Smooth muscle cell (in vitro differentiated cells): ENCODE measurements around the gene ZRANB1. TPM values are rescaled to one million over a fixed set of nuclear protein-coding genes. Genes with fewer than 3 reads are reported as not detected.

Experiments
- DNase-seq: peaks from one replicate; lab custom pipeline; 2025; ENCODE audit not compliant: unreplicated experiment; lab: John Stamatoyannopoulos, UW
- H2AFZ ChIP-seq: fragments of 200-600 bp; sonication (generic); 2 replicates; pipeline ENCODE4 v1.6.0; 2016; ENCODE audit warnings: antibody characterized with exemption, low read depth, mild to moderate bottlenecking
- H3F3A ChIP-seq: fragments of 200-600 bp; sonication (generic); 2 replicates; pipeline ENCODE4 v1.6.0; 2017; ENCODE audit warnings: antibody characterized with exemption, low read depth
- H3K27ac ChIP-seq: fragments of 200-600 bp; sonication (generic); 2 replicates; pipeline ENCODE4 v1.5.1; 2016; ENCODE audit warnings: low read depth, mild to moderate bottlenecking
- H3K27me3 ChIP-seq: fragments of 200-600 bp; sonication (generic); 2 replicates; pipeline ENCODE4 v1.6.1; 2016; ENCODE audit warnings: low read depth, mild to moderate bottlenecking
- H3K36me3 ChIP-seq: fragments of 200-600 bp; sonication (generic); 2 replicates; pipeline ENCODE4 v1.5.1; 2016; ENCODE audit warnings: low read depth
- H3K4me1 ChIP-seq: fragments of 200-600 bp; sonication (generic); 2 replicates; pipeline ENCODE4 v1.5.1; 2016; ENCODE audit warnings: low read depth
- H3K4me2 ChIP-seq: fragments of 200-600 bp; sonication (generic); 2 replicates; pipeline ENCODE4 v1.6.0; 2016; ENCODE audit warnings: mild to moderate bottlenecking
- H3K4me3 ChIP-seq: fragments of 200-600 bp; sonication (generic); 2 replicates; pipeline ENCODE4 v1.5.1; 2016; ENCODE audit warnings: mild to moderate bottlenecking
- H3K79me2 ChIP-seq: fragments of 200-600 bp; sonication (generic); 2 replicates; pipeline ENCODE4 v1.6.0; 2016; ENCODE audit warnings: low read depth, mild to moderate bottlenecking
- H3K9ac ChIP-seq: fragments of 200-600 bp; sonication (generic); 2 replicates; pipeline ENCODE4 v1.6.0; 2016; ENCODE audit warnings: low read depth
- H3K9me3 ChIP-seq: fragments of 200-600 bp; sonication (generic); replicated peaks from 2 replicates; pipeline ENCODE4 v1.5.1; 2016; ENCODE audit warnings: low read depth
- H4K20me1 ChIP-seq: fragments of 200-600 bp; sonication (generic); 2 replicates; pipeline ENCODE4 v1.6.0; 2016; ENCODE audit warnings: low read depth
- WGBS: methylation state at CpG from one replicate; pipeline ENCODE4 v1.1.7; 2016; ENCODE audit warnings: low lambda C conversion rate; 5-methylcytosine and 5-hydroxymethylcytosine counted together
- polyA plus RNA-seq: library from polyadenylated mRNA; unstranded; fragments of >200 nt; fragmentation: Nextera tagmentation; extraction: Ambion mirVana; gene quantifications from 2 replicates; pipeline ENCODE4 v1.2.1, GENCODE V29; 2016
- total RNA-seq: library from RNA; depleted of rRNA; stranded (reverse); fragments of >200 nt; gene quantifications from 2 replicates; pipeline ENCODE4 v1.2.3, GENCODE V29; 2014
- TF ChIP-seq, protein P1 (sequence below): fragments of 200-600 bp; sonication (generic); IDR thresholded peaks from 2 replicates; pipeline ENCODE4 v1.5.1; 2017; ENCODE audit warnings: borderline replicate concordance, mild to moderate bottlenecking, antibody characterized with exemption; ENCODE audit not compliant: insufficient read depth, poor library complexity, severe bottlenecking

The ZRANB1 gene
- total and polyA plus RNA-seq, 2 experiments from 2014 or later = 7.5 to 24.1 TPM

DNA sequence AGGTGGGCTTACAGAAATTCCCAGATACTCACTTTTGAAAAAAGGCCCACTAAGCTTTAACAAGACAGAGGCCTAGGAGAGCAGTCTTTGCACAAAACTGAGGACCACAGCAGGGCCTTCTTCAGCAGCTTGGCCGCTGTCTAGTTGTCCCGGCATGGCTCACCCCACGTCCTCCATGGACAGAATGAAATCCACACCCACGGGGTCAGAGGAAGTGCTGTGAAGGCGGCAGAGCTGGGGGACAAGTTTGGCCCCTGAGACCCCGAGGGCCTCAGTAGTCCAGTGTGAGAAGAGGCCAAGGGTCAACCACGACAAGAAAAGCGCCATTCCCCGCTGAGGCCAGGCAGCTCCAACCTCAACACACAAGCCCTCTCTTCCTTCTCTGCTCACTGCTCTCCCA lies 78.9 kb downstream of the ZRANB1 start:
- Histone ChIP-seq H3K4me2 (no peak overlapping the region), H3F3A (no peaks in the 10 kb centered on the region), H3K9me3 (no peaks in the 10 kb centered on the region), H3K27me3 (no peaks in the 10 kb centered on the region), H3K79me2 (peaks cover 86% of the 10 kb centered on the region), H3K4me3 (no peak overlapping the region), H3K36me3 (no peaks in the 10 kb centered on the region), H3K4me1 (no peaks in the 10 kb centered on the region), H3K9ac (no peak overlapping the region), H4K20me1 (peaks cover 100% of the 10 kb centered on the region), H2AFZ (no peak overlapping the region), H3K27ac (no peak overlapping the region)
- TF ChIP-seq, protein P1, sequence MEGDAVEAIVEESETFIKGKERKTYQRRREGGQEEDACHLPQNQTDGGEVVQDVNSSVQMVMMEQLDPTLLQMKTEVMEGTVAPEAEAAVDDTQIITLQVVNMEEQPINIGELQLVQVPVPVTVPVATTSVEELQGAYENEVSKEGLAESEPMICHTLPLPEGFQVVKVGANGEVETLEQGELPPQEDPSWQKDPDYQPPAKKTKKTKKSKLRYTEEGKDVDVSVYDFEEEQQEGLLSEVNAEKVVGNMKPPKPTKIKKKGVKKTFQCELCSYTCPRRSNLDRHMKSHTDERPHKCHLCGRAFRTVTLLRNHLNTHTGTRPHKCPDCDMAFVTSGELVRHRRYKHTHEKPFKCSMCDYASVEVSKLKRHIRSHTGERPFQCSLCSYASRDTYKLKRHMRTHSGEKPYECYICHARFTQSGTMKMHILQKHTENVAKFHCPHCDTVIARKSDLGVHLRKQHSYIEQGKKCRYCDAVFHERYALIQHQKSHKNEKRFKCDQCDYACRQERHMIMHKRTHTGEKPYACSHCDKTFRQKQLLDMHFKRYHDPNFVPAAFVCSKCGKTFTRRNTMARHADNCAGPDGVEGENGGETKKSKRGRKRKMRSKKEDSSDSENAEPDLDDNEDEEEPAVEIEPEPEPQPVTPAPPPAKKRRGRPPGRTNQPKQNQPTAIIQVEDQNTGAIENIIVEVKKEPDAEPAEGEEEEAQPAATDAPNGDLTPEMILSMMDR = no peak
- DNase-seq = no peak
- WGBS = 94% methylated on average over 9 of the region's 9 CpGs

GRCh38 chr10:125021686-125022344 lies 79.9 kb downstream of the ZRANB1 start:
- Histone ChIP-seq H3K4me1 (no peaks in the 10 kb centered on the region), H3K4me3 (no peak overlapping the region), H3K36me3 (no peaks in the 10 kb centered on the region), H3K79me2 (peaks cover 80% of the 10 kb centered on the region), H2AFZ (no peak overlapping the region), H3K27me3 (no peaks in the 10 kb centered on the region), H3K9me3 (no peaks in the 10 kb centered on the region), H4K20me1 (peaks cover 100% of the 10 kb centered on the region), H3F3A (no peaks in the 10 kb centered on the region), H3K4me2 (no peak overlapping the region), H3K9ac (no peak overlapping the region), H3K27ac (no peak overlapping the region)
- TF ChIP-seq, protein P1 = no peak
- no peak for DNase-seq
- 90% methylated on average over 17 of the region's 17 CpGs for WGBS

DNA sequence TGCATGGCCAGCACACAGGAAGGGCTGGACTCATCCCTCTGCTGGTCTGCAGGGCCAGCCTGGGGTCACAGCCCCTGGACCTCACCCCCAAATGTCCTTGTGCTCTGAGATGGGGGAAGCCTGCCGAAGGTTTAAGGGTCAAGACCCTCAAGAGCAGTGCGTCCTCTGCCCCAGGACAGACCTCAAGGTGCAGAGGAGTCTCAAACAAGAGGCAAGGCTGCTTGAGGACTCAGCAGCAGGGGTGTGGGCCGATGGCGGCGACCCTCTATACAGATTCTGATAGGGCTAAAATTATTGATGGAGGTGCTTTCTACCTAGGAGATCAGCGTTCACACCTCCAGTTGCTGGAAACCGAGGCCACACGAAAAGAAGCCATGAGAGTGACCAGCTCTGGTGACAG lies 80.7 kb downstream of the ZRANB1 start:
- no peak overlapping the region for H3K4me3 ChIP-seq
- H3K9ac ChIP-seq = no peak overlapping the region
- no peak overlapping the region for H2AFZ ChIP-seq
- no peak overlapping the region for H3K4me2 ChIP-seq
- no peaks in the 10 kb centered on the region for H3K36me3 ChIP-seq
- H3K27ac ChIP-seq = no peak overlapping the region
- H3K9me3 ChIP-seq = no peaks in the 10 kb centered on the region
- 96% methylated on average over 8 of the region's 8 CpGs for WGBS
- H4K20me1 ChIP-seq = peaks cover 100% of the 10 kb centered on the region
- TF ChIP-seq, protein P1 = no peak
- no peaks in the 10 kb centered on the region for H3K4me1 ChIP-seq
- no peak for DNase-seq
- peaks cover 73% of the 10 kb centered on the region for H3K79me2 ChIP-seq
- H3F3A ChIP-seq = no peaks in the 10 kb centered on the region
- H3K27me3 ChIP-seq = no peaks in the 10 kb centered on the region

GRCh38 chr10:125023255-125023654 lies 81.3 kb downstream of the ZRANB1 start:
- H3K9ac ChIP-seq = no peak overlapping the region
- no peak overlapping the region for H2AFZ ChIP-seq
- TF ChIP-seq, protein P1 = no peak
- peaks cover 68% of the 10 kb centered on the region for H3K79me2 ChIP-seq
- H3K4me2 ChIP-seq = no peak overlapping the region
- H3K27ac ChIP-seq = no peak overlapping the region
- H3K4me3 ChIP-seq = no peak overlapping the region
- H3K36me3 ChIP-seq = no peaks in the 10 kb centered on the region
- H4K20me1 ChIP-seq = peaks cover 100% of the 10 kb centered on the region
- no peaks in the 10 kb centered on the region for H3K27me3 ChIP-seq
- no peaks in the 10 kb centered on the region for H3K9me3 ChIP-seq
- no peaks in the 10 kb centered on the region for H3F3A ChIP-seq
- H3K4me1 ChIP-seq = peaks cover 3% of the 10 kb centered on the region
- 96% methylated on average over 21 of the region's 21 CpGs for WGBS
- no peak for DNase-seq
